Measurements from ENCODE around the gene ABI2. TPM values are rescaled to one million over a fixed set of nuclear protein-coding genes. Genes with fewer than 3 reads are reported as not detected.
A peak's percentile ranks its signal among the peaks of the same experiment; 100 is the strongest.
"Not testable (repeated sequence)": the region's sequence is repeated elsewhere in the genome, so short reads cannot be mapped to it uniquely, and the experiment has no call there.

Gene ABI2
- total and polyA plus RNA-seq, 9 donors = 24.2 to 50.7 (median 39.5) TPM

DNA sequence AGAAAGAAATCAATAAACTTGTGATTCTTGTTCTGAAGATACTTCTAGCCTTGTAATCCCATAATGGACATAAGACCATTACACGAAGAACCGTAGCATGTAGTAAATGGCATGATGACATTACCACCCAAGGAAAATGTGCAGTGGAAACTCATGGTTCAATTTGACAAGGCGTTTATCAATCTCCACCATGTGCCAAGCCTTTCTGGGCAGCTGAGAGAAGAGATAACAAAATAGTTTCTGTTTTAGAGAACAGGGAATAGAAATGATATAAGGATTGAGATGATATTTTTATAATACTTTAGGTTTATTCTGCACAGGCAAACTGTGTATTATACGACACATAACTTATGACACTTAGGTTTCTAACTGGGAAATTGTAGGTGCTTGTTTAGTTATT, 19.2 kb downstream of the ABI2 start:
- H3K27ac ChIP-seq (ENCODE audit: low read length) = no peak overlapping the region
- 95% methylated on average over 3 of the region's 4 CpGs for WGBS (ENCODE audit: insufficient coverage)

DNA sequence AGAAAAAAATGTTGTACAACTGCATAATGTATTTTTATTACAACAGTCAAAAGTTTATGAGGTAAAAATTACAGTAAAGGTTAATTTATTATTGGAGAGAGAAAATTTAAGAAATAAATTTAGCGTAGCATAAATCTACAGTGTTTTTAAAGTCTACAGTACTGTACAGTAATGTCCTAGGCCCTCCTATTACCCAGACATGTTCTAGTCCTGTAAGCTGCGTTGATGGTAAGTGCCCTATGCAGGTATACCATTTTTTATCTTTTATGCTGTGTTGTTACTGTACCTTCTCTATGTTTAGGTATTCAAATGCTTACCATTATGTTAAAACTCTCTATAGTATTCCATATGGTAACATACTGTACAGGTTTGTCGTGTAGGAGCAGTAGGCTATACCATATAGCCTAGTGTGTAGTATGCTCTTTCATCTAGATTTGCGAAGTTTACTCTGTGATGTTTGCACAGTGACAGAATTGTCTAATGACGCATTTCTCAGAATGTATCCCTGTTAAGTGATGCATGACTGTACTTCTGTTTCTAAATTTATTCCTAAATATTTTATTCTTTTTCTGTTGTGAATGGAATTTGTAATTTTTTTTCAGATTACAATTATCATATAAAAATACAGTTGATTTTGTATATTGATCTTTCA, 24.5 kb downstream of the ABI2 start:
- H3K9me3 ChIP-seq (replicated peaks; ENCODE audit: control insufficient read depth, low read depth, low read length) = no peaks in the 10 kb centered on the region
- H3K36me3 ChIP-seq (ENCODE audit: control insufficient read depth, insufficient read depth, low read length) = no peaks in the 10 kb centered on the region
- no CpG with 5 or more reads among the region's 5 CpGs for WGBS (ENCODE audit: insufficient coverage)
- H3K27ac ChIP-seq (ENCODE audit: low read length) = no peak overlapping the region
- H3K4me3 ChIP-seq (ENCODE audit: low read length) = no peak overlapping the region
- no peak for DNase-seq
- no peaks in the 10 kb centered on the region for H3K27me3 ChIP-seq (ENCODE audit: control insufficient read depth, insufficient read depth, low read length)
- H3K4me1 ChIP-seq (ENCODE audit: control insufficient read depth, insufficient read depth, low read length) = no peaks in the 10 kb centered on the region

More for the DNA sequence above, 19.2 kb downstream of the ABI2 start:
- DNase-seq = no peak
- no peaks in the 10 kb centered on the region for H3K9me3 ChIP-seq (replicated peaks; ENCODE audit: control insufficient read depth, low read depth, low read length)
- H3K4me1 ChIP-seq (ENCODE audit: control insufficient read depth, insufficient read depth, low read length) = no peaks in the 10 kb centered on the region
- H3K27me3 ChIP-seq (ENCODE audit: control insufficient read depth, insufficient read depth, low read length) = no peaks in the 10 kb centered on the region
- H3K36me3 ChIP-seq (ENCODE audit: control insufficient read depth, insufficient read depth, low read length) = peaks cover 10% of the 10 kb centered on the region
- no peak overlapping the region for H3K4me3 ChIP-seq (ENCODE audit: low read length)

DNA sequence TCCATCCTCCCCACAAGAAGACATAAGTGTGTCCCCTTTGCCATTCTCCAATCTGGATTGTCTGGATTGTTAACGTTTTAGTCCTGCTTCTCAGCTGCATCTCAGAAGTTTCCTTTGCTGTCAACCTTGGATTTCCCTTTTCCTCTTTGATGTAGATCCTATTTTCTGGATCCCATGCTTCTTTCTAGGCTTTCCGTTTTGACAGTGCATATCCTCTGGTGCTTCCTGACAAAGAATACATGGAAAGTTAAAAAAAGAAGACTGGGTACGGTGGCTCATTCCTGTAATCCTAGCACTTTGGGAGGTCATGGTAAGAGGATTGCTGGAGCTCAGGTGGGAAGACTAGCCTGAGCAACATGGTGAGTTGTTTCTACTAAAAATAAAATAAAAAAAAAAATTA, 26.8 kb downstream of the ABI2 start:
- Histone ChIP-seq H3K4me1 (ENCODE audit: control insufficient read depth, insufficient read depth, low read length) (no peaks in the 10 kb centered on the region), H3K36me3 (ENCODE audit: control insufficient read depth, insufficient read depth, low read length) (no peaks in the 10 kb centered on the region), H3K27ac (ENCODE audit: low read length) (no peak overlapping the region), H3K9me3 (replicated peaks; ENCODE audit: control insufficient read depth, low read depth, low read length) (no peaks in the 10 kb centered on the region), H3K27me3 (ENCODE audit: control insufficient read depth, insufficient read depth, low read length) (no peaks in the 10 kb centered on the region), H3K4me3 (ENCODE audit: low read length) (no peak overlapping the region)
- no peak for DNase-seq
- 71% methylated on average over 1 of the region's 3 CpGs for WGBS (ENCODE audit: insufficient coverage)

GRCh38 chr2:203359450-203359849, 31.3 kb downstream of the ABI2 start:
- WGBS (ENCODE audit: insufficient coverage) = 67% methylated on average over 1 of the region's 1 CpG
- peaks cover 2% of the 10 kb centered on the region for H3K4me1 ChIP-seq (ENCODE audit: control insufficient read depth, insufficient read depth, low read length)
- H3K9me3 ChIP-seq (replicated peaks; ENCODE audit: control insufficient read depth, low read depth, low read length) = no peaks in the 10 kb centered on the region
- no peak overlapping the region for H3K27ac ChIP-seq (ENCODE audit: low read length)
- H3K4me3 ChIP-seq (ENCODE audit: low read length) = no peak overlapping the region
- H3K36me3 ChIP-seq (ENCODE audit: control insufficient read depth, insufficient read depth, low read length) = no peaks in the 10 kb centered on the region
- H3K27me3 ChIP-seq (ENCODE audit: control insufficient read depth, insufficient read depth, low read length) = no peaks in the 10 kb centered on the region
- DNase-seq = no peak

DNA sequence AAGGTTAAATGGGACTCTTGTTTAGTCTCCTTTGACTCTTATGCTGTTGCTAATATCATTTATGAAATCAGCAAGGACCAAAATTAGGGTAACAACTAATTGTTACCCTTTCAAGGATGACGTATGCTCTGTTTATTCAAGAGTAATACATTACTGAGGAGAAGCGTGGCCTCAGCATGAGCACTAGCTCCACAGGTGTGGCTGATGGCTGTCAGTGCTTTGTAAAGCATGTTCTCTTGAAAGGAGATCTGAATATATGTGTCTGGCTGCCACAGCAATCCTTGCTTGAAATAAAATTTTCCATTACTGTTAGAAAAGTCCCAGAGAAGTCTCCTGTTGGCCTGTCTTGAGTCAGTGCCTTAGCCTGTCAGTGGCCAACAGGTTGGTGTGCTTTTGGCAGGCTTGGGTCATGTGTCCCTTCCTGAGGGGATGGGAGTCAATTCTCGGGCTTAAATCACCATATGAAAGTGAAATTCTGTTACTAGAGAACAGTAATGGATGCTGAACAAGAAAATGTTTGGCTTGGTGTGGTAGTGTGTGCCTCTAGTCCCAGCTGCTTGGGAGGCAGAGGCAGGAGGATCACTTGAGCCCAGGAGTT, 32.7 kb downstream of the ABI2 start:
- Histone ChIP-seq H3K27ac (ENCODE audit: low read length) (no peak overlapping the region), H3K4me1 (ENCODE audit: control insufficient read depth, insufficient read depth, low read length) (peaks cover 2% of the 10 kb centered on the region), H3K4me3 (ENCODE audit: low read length) (no peak overlapping the region), H3K9me3 (replicated peaks; ENCODE audit: control insufficient read depth, low read depth, low read length) (no peaks in the 10 kb centered on the region), H3K27me3 (ENCODE audit: control insufficient read depth, insufficient read depth, low read length) (no peaks in the 10 kb centered on the region), H3K36me3 (ENCODE audit: control insufficient read depth, insufficient read depth, low read length) (no peaks in the 10 kb centered on the region)
- peak; percentile 11 for DNase-seq
- 40% methylated on average over 1 of the region's 3 CpGs for WGBS (ENCODE audit: insufficient coverage)

- peak; percentile 4 for DNase-seq
- WGBS (ENCODE audit: insufficient coverage) = no CpG with 5 or more reads among the region's 2 CpGs
- no peak overlapping the region for H3K4me3 ChIP-seq (ENCODE audit: low read length)
- no peaks in the 10 kb centered on the region for H3K9me3 ChIP-seq (replicated peaks; ENCODE audit: control insufficient read depth, low read depth, low read length)
- no peaks in the 10 kb centered on the region for H3K36me3 ChIP-seq (ENCODE audit: control insufficient read depth, insufficient read depth, low read length)
- no peaks in the 10 kb centered on the region for H3K27me3 ChIP-seq (ENCODE audit: control insufficient read depth, insufficient read depth, low read length)
- no peak overlapping the region for H3K27ac ChIP-seq (ENCODE audit: low read length)
- H3K4me1 ChIP-seq (ENCODE audit: control insufficient read depth, insufficient read depth, low read length) = peaks cover 2% of the 10 kb centered on the region
Measured at GRCh38 chr2:203361495-203361894, 33.3 kb downstream of the ABI2 start.

GRCh38 chr2:203361922-203362321, 33.7 kb downstream of the ABI2 start:
- peaks cover 2% of the 10 kb centered on the region for H3K4me1 ChIP-seq (ENCODE audit: control insufficient read depth, insufficient read depth, low read length)
- no peak overlapping the region for H3K27ac ChIP-seq (ENCODE audit: low read length)
- DNase-seq = peak; percentile 68

DNA sequence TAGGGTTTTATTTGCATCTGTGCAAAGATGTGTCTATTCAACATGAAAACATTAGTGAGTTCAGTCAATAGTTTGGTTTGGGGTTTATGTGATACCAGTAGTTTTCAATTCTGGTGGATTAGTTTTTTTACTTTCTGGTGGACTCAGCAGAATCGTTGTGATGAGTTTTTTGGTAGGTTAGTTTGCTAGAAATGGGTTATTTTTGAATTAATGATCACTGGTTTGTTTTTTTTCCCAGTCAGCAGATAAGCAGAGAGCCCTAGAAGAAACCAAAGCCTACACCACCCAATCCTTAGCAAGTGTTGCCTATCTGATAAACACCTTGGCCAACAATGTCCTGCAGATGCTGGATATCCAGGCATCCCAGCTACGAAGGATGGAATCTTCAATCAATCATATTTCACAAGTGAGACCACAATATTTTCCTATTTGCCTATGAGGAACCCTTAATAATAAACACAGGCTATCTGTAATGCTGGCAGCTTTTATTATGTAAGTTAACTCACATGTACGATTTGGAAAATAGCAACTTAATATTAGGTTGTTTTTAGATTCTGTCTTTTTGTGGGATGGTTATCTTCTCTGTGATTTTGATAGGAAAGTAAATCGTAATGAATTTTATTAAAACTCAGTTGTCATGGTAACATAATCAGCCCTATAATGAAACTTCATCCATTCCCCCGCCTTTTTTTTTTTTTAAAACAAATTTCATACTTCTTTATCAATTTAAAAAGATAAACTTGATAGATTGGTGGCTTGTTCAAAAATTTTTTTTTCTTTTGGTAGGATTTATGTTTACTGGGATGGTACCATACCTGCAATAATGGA, 38.7 kb downstream of the ABI2 start:
- no peaks in the 10 kb centered on the region for H3K4me1 ChIP-seq (ENCODE audit: control insufficient read depth, insufficient read depth, low read length)
- H3K4me3 ChIP-seq (ENCODE audit: low read length) = no peak overlapping the region
- 80% methylated on average over 1 of the region's 5 CpGs for WGBS (ENCODE audit: insufficient coverage)
- H3K36me3 ChIP-seq (ENCODE audit: control insufficient read depth, insufficient read depth, low read length) = peaks cover 4% of the 10 kb centered on the region
- H3K27me3 ChIP-seq (ENCODE audit: control insufficient read depth, insufficient read depth, low read length) = no peaks in the 10 kb centered on the region
- no peak for DNase-seq
- H3K27ac ChIP-seq (ENCODE audit: low read length) = no peak overlapping the region
- H3K9me3 ChIP-seq (replicated peaks; ENCODE audit: control insufficient read depth, low read depth, low read length) = no peaks in the 10 kb centered on the region

More at GRCh38 chr2:203361922-203362321, 33.7 kb downstream of the ABI2 start:
- no peaks in the 10 kb centered on the region for H3K9me3 ChIP-seq (replicated peaks; ENCODE audit: control insufficient read depth, low read depth, low read length)
- no peak overlapping the region for H3K4me3 ChIP-seq (ENCODE audit: low read length)
- H3K27me3 ChIP-seq (ENCODE audit: control insufficient read depth, insufficient read depth, low read length) = no peaks in the 10 kb centered on the region
- H3K36me3 ChIP-seq (ENCODE audit: control insufficient read depth, insufficient read depth, low read length) = no peaks in the 10 kb centered on the region

- DNase-seq; H3K9me3 ChIP-seq (replicated peaks; ENCODE audit: control insufficient read depth, low read depth, low read length); H3K27me3 ChIP-seq (ENCODE audit: control insufficient read depth, insufficient read depth, low read length); H3K36me3 ChIP-seq (ENCODE audit: control insufficient read depth, insufficient read depth, low read length); H3K4me1 ChIP-seq (ENCODE audit: control insufficient read depth, insufficient read depth, low read length); H3K4me3 ChIP-seq (ENCODE audit: low read length); H3K27ac ChIP-seq (ENCODE audit: low read length): not testable (repeated sequence)
- 100% methylated on average over 3 of the region's 31 CpGs for WGBS (ENCODE audit: insufficient coverage)
Measured at GRCh38 chr2:203372706-203373105, 44.5 kb downstream of the ABI2 start.

- Histone ChIP-seq H3K27me3 (ENCODE audit: control insufficient read depth, insufficient read depth, low read length) (no peaks in the 10 kb centered on the region), H3K36me3 (ENCODE audit: control insufficient read depth, insufficient read depth, low read length) (peaks cover 5% of the 10 kb centered on the region), H3K4me1 (ENCODE audit: control insufficient read depth, insufficient read depth, low read length) (no peaks in the 10 kb centered on the region), H3K9me3 (replicated peaks; ENCODE audit: control insufficient read depth, low read depth, low read length) (no peaks in the 10 kb centered on the region), H3K27ac (ENCODE audit: low read length) (no peak overlapping the region), H3K4me3 (ENCODE audit: low read length) (no peak overlapping the region)
- no peak for DNase-seq
Measured at GRCh38 chr2:203376173-203376572, 48.0 kb downstream of the ABI2 start.

All from muscle of leg (tissue), 11 donors.